ENCODE measurements around the gene MINDY4. TPM values are rescaled to one million over a fixed set of nuclear protein-coding genes. Genes with fewer than 3 reads are reported as not detected.

The MINDY4 gene
- total RNA-seq, 2 experiments from 2014 or later, result 1.2 to 1.4 TPM

GRCh38 chr7:30927040-30927439 is 155.8 kb downstream of the MINDY4 start:
- H3K27ac Mint-ChIP-seq, result no peak overlapping the region
- H3K4me3 Mint-ChIP-seq, result no peak overlapping the region
- H3K36me3 Mint-ChIP-seq (ENCODE audit: low read depth), result no peaks in the 10 kb centered on the region
- no peak for DNase-seq
- CTCF ChIA-PET, result interaction anchor here (1.7 kb wide), 1 partner anchor 12 kb away, joined by 7 read pairs; no protein-coding TSS in a partner anchor
- H3K27me3 Mint-ChIP-seq (ENCODE audit: low read depth), result no peaks in the 10 kb centered on the region
- H3K9me3 Mint-ChIP-seq, result peaks cover 6% of the 10 kb centered on the region
- H3K4me1 Mint-ChIP-seq (ENCODE audit: low read depth), result no peaks in the 10 kb centered on the region
- intact Hi-C loops (cut with micrococcal nuclease), result no loop called here

- no peaks in the 10 kb centered on the region for H3K36me3 Mint-ChIP-seq (ENCODE audit: low read depth)
- CTCF ChIA-PET, result interaction anchor here (1.7 kb wide), 1 partner anchor 11 kb away, joined by 7 read pairs; no protein-coding TSS in a partner anchor
- H3K9me3 Mint-ChIP-seq, result peaks cover 6% of the 10 kb centered on the region
- H3K4me1 Mint-ChIP-seq (ENCODE audit: low read depth), result no peaks in the 10 kb centered on the region
- DNase-seq, result no peak
- H3K27me3 Mint-ChIP-seq (ENCODE audit: low read depth), result no peaks in the 10 kb centered on the region
- no peak overlapping the region for H3K27ac Mint-ChIP-seq
- intact Hi-C loops (cut with micrococcal nuclease), result no loop called here
- H3K4me3 Mint-ChIP-seq, result no peak overlapping the region
Measured at GRCh38 chr7:30927559-30927958, 156.3 kb downstream of the MINDY4 start.

DNA sequence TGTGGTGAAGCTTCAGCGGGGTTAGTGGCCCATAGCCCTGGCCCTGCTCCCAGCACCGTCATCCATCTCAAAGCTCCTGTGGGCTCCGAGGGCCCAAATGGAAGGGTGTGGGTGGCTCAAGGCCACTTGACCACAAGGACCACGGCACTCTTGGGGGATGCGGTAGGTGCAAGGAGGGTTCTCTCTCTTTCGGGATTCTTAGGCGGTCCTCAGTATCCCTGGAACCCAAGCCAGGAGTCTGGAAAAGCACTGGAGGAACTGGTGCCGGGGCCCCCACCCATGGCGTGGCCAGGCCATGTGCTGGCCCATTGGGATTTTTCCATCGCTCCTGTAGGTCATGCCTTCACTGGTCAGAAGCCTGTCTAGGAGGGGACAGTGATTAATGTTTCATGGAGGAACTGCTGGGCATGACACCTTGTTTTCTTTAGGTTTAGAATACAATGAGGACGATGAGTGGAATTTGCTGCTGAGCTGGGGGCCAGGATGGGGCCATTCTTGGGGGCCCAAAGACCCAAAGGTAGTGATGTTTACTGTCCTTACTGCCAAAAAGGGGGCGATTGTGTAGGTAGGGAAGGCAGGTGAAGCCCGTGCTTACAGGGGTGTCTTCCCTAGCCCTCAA is 157.1 kb downstream of the MINDY4 start:
- Mint-ChIP-seq H3K27me3 (ENCODE audit: low read depth) (no peaks in the 10 kb centered on the region), H3K36me3 (ENCODE audit: low read depth) (no peaks in the 10 kb centered on the region), H3K4me3 (no peak overlapping the region), H3K4me1 (ENCODE audit: low read depth) (no peaks in the 10 kb centered on the region), H3K27ac (no peak overlapping the region), H3K9me3 (peaks cover 6% of the 10 kb centered on the region)
- no peak for DNase-seq
- CTCF ChIA-PET, result interaction anchor here (1.7 kb wide), 1 partner anchor 11 kb away, joined by 7 read pairs; no protein-coding TSS in a partner anchor
- intact Hi-C loops (cut with micrococcal nuclease), result no loop called here

- Mint-ChIP-seq H3K4me1 (ENCODE audit: low read depth) (no peaks in the 10 kb centered on the region), H3K4me3 (no peak overlapping the region), H3K27ac (no peak overlapping the region), H3K9me3 (peaks cover 6% of the 10 kb centered on the region), H3K27me3 (ENCODE audit: low read depth) (no peaks in the 10 kb centered on the region), H3K36me3 (ENCODE audit: low read depth) (no peaks in the 10 kb centered on the region)
- intact Hi-C loops (cut with micrococcal nuclease), result loop anchor here (10.0 kb wide), 1 partner anchor 125 kb away; no protein-coding TSS in a partner anchor
- CTCF ChIA-PET, result interaction anchor here (0.6 to 1.7 kb wide), 2 partner anchors 9 to 1324 kb away, joined by 3 to 9 read pairs; no protein-coding TSS in a partner anchor
- DNase-seq, result no peak
Measured at GRCh38 chr7:30929686-30930085, 158.5 kb downstream of the MINDY4 start.

DNA sequence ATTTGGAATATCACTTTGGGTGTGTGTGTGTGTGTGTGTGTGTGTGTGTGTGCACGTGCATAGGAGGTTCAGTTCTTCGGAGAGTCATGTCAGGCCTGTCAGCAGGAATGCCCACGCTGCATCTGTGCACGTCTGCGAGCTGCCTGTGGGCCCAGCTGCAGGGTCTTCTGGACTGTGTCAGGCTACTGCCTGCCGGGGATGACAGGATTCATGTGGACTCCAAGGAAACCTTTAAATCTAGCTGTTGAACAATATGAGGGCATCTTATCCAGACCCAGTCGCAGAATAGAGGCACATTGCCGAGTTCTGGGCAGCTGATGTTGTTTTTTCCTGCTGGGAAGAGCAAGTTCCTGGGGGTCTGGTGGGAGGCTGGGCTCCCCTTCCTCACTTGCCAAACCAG is 159.4 kb downstream of the MINDY4 start:
- no peaks in the 10 kb centered on the region for H3K27me3 Mint-ChIP-seq (ENCODE audit: low read depth)
- H3K4me1 Mint-ChIP-seq (ENCODE audit: low read depth), result no peaks in the 10 kb centered on the region
- DNase-seq, result no peak
- CTCF ChIA-PET, result interaction anchor here (1.3 to 1.7 kb wide), 2 partner anchors 8 to 53 kb away, joined by 4 to 9 read pairs; no protein-coding TSS in a partner anchor
- intact Hi-C loops (cut with micrococcal nuclease), result loop anchor here (10.0 kb wide), 1 partner anchor 126 kb away; no protein-coding TSS in a partner anchor
- H3K4me3 Mint-ChIP-seq, result no peak overlapping the region
- peaks cover 6% of the 10 kb centered on the region for H3K9me3 Mint-ChIP-seq
- H3K27ac Mint-ChIP-seq, result no peak overlapping the region
- no peaks in the 10 kb centered on the region for H3K36me3 Mint-ChIP-seq (ENCODE audit: low read depth)

- CTCF ChIA-PET, result interaction anchor here (1.3 to 1.7 kb wide), 2 partner anchors 7 to 52 kb away, joined by 4 to 9 read pairs; no protein-coding TSS in a partner anchor
- Mint-ChIP-seq H3K4me1 (ENCODE audit: low read depth) (no peaks in the 10 kb centered on the region), H3K9me3 (peaks cover 6% of the 10 kb centered on the region), H3K4me3 (no peak overlapping the region), H3K27ac (no peak overlapping the region), H3K36me3 (ENCODE audit: low read depth) (no peaks in the 10 kb centered on the region), H3K27me3 (ENCODE audit: low read depth) (no peaks in the 10 kb centered on the region)
- DNase-seq, result no peak
- intact Hi-C loops (cut with micrococcal nuclease), result loop anchor here (10.0 kb wide), 1 partner anchor 127 kb away; no protein-coding TSS in a partner anchor
Measured at GRCh38 chr7:30931161-30931928, 160.1 kb downstream of the MINDY4 start.

DNA sequence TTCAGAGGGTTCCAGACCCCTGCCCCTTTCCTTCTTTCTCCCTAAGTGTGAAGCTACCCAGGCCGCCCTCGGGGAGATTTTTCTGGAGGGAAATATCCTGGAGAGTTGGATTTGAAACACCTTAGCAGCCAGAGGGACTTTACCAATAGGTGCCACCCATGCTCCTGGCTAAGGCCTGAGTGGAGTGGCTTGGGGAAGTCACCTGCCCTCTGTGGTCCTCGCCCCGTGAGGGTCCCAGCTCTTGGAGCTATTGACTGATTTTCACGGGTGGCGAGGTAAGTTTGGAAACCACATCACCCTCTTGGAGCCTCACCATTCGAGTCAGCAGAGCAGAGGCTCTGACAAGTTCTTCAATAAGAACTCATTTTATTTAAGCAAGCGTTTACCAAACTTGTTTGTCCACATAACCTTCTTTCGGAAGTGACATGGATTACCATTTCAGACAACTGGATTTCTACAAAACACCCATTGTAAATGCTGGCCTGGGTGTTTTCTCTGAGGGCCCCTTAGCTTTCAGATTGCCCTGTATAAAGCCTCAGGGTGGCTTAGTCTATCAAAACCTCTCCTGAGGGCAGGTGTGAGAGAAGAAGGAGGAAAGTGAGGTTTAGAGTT is 160.8 kb downstream of the MINDY4 start:
- H3K4me3 Mint-ChIP-seq, result no peak overlapping the region
- H3K4me1 Mint-ChIP-seq (ENCODE audit: low read depth), result no peaks in the 10 kb centered on the region
- H3K27ac Mint-ChIP-seq, result no peak overlapping the region
- no peaks in the 10 kb centered on the region for H3K27me3 Mint-ChIP-seq (ENCODE audit: low read depth)
- H3K9me3 Mint-ChIP-seq, result peaks cover 5% of the 10 kb centered on the region
- intact Hi-C loops (cut with micrococcal nuclease), result loop anchor here (10.0 kb wide), 1 partner anchor 127 kb away; no protein-coding TSS in a partner anchor
- DNase-seq, result no peak
- CTCF ChIA-PET, result interaction anchor here (1.3 kb wide), 1 partner anchor 52 kb away, joined by 4 read pairs; no protein-coding TSS in a partner anchor
- H3K36me3 Mint-ChIP-seq (ENCODE audit: low read depth), result no peaks in the 10 kb centered on the region

GRCh38 chr7:30932562-30932961 is 161.3 kb downstream of the MINDY4 start:
- no peaks in the 10 kb centered on the region for H3K36me3 Mint-ChIP-seq (ENCODE audit: low read depth)
- H3K4me3 Mint-ChIP-seq, result no peak overlapping the region
- H3K27me3 Mint-ChIP-seq (ENCODE audit: low read depth), result no peaks in the 10 kb centered on the region
- no peak overlapping the region for H3K27ac Mint-ChIP-seq
- intact Hi-C loops (cut with micrococcal nuclease), result loop anchor here (10.0 kb wide), 1 partner anchor 128 kb away; no protein-coding TSS in a partner anchor
- DNase-seq, result no peak
- peaks cover 2% of the 10 kb centered on the region for H3K9me3 Mint-ChIP-seq
- no peaks in the 10 kb centered on the region for H3K4me1 Mint-ChIP-seq (ENCODE audit: low read depth)
- CTCF ChIA-PET, result no interaction called here

DNA sequence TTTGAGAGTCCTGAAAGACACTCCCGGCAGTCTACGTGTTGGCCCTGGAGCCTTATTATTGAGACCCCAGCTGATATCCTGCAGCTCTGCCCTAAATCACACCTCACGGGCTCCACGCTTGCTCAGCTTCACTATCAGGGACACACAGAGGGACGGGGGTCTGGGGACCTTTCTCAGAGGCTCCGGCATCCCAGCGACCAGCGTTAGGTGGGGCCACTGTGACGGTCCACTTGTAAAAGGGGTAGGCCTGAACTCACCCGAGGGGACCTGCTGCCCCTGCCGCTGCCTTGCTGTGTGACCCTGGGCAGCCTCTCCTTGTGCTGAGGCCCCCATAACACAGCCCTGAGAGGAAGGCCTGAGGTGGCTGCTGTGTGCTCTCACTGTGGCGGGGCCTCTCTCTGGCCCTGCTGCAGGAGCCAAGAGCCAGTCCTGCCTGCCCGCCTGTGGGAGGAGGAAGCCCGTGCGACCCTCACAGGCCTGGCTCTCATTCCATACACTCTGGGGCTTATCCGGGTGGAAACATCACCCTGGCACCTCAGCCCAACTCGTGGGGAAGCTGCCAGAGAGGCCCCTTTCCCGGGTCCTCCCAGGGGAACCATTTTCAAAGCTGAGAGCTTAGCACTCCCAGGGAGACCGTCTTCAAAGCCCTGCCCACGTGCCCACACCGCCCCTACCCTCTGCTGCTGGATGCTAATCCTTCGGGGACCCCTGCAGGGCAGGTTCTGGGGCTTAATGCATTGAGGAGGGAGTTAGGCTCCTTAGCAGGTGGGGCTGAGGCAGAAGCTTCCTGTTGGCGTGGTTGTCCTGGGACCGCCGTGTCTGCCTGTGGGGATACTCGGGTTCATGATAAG is 162.1 kb downstream of the MINDY4 start:
- no peak overlapping the region for H3K27ac Mint-ChIP-seq
- no peak overlapping the region for H3K4me3 Mint-ChIP-seq
- CTCF ChIA-PET, result interaction anchor here (1.4 to 1.8 kb wide), 2 partner anchors 45 to 50 kb away, joined by 4 to 5 read pairs; no protein-coding TSS in a partner anchor

DNA sequence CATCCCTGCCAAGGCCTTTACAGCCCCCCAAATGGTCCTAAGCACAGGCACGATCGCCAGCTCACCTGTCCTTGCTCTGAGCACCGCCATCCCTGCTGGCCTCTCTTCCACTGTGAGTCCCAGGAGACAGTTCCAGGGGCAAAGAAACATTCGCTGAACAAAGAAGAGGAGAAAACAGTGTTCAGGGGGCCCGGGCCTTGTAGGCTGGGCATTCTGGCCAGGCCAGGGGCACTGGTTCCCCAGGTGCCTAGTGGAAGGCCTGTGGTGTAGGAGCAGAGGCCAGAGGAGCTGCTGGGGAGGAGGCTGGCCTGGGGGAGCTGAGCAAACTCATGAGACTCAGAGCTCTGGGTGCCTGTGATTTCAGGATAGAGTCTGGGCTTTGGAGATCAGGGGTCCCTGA is 163.0 kb downstream of the MINDY4 start:
- intact Hi-C loops (cut with micrococcal nuclease), result loop anchor here (10.0 kb wide), 1 partner anchor 129 kb away; no protein-coding TSS in a partner anchor
- no peak for DNase-seq
- H3K9me3 Mint-ChIP-seq, result no peaks in the 10 kb centered on the region
- H3K27me3 Mint-ChIP-seq (ENCODE audit: low read depth), result no peaks in the 10 kb centered on the region
- H3K27ac Mint-ChIP-seq, result no peak overlapping the region
- H3K4me1 Mint-ChIP-seq (ENCODE audit: low read depth), result no peaks in the 10 kb centered on the region
- H3K4me3 Mint-ChIP-seq, result no peak overlapping the region
- H3K36me3 Mint-ChIP-seq (ENCODE audit: low read depth), result no peaks in the 10 kb centered on the region
- CTCF ChIA-PET, result interaction anchor here (0.9 to 1.8 kb wide), 3 partner anchors 44 to 52 kb away, joined by 4 to 5 read pairs (median 4); no protein-coding TSS in a partner anchor

More for the DNA sequence above, 162.1 kb downstream of the MINDY4 start:
- H3K9me3 Mint-ChIP-seq, result no peaks in the 10 kb centered on the region
- DNase-seq, result no peak
- no peaks in the 10 kb centered on the region for H3K4me1 Mint-ChIP-seq (ENCODE audit: low read depth)
- no peaks in the 10 kb centered on the region for H3K36me3 Mint-ChIP-seq (ENCODE audit: low read depth)
- intact Hi-C loops (cut with micrococcal nuclease), result loop anchor here (10.0 kb wide), 1 partner anchor 129 kb away; no protein-coding TSS in a partner anchor
- no peaks in the 10 kb centered on the region for H3K27me3 Mint-ChIP-seq (ENCODE audit: low read depth)

Data from activated naive CD4-positive, alpha-beta T cell treated with anti-CD3 and anti-CD28 coated beads for 36 hours (primary cell).